Activated CD8-positive, alpha-beta memory T cell treated with anti-CD3 and anti-CD28 coated beads, Interleukin-2, amount 50 U/mL, for 4 hours (primary cell): ENCODE data around the gene LAMA5.

ENCODE experiments used
- DNase-seq: peaks from one replicate; pipeline ENCODE4 v3.0.0-alpha.2; 2020

The LAMA5 gene

DNA sequence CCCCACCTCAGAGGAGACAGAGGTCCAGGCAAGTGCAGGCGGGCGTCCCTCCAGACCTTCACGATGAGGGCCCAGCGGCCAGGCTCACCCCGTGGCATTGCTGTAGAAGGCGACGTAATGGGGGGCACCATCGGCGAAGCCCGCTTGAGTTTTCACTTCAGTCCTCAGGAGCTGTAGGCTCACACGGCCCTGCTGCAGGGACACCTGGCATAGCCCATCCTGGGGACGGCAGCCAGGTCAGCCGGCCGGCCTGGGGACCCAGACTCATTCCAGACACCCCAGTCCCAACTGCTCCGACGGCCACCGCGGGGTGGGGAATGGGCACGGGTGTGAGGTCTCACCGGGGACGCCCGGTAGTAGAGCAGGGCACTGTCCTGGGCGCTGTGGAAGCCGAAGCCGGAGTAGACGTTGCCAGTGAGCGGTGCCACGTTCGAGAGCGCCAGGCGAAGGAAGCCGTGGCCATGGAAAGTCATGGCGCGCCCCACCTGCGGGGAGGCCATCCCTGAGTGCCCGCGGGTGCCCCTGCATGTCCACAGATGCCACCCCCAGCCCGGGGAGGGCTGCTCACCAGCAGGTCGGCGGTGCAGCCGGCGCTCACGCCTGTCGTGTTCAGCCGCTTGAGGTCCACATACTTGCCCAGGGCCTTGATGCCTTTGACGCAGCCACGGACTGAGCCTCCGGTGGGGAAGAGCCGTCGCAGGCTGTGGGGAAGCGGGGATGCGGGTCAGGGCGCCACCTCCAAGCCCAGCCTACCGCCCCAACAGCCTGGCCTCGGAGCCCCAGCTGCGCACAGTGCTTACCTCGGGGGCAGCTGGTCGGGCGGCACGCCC lies 55.1 kb downstream of the LAMA5 start:
- no peak for DNase-seq

- DNase-seq = no peak
Observed at GRCh38 chr20:62311150-62311549, 56.0 kb downstream of the LAMA5 start.

GRCh38 chr20:62310757-62311121 lies 56.4 kb downstream of the LAMA5 start:
- DNase-seq = no peak

DNA sequence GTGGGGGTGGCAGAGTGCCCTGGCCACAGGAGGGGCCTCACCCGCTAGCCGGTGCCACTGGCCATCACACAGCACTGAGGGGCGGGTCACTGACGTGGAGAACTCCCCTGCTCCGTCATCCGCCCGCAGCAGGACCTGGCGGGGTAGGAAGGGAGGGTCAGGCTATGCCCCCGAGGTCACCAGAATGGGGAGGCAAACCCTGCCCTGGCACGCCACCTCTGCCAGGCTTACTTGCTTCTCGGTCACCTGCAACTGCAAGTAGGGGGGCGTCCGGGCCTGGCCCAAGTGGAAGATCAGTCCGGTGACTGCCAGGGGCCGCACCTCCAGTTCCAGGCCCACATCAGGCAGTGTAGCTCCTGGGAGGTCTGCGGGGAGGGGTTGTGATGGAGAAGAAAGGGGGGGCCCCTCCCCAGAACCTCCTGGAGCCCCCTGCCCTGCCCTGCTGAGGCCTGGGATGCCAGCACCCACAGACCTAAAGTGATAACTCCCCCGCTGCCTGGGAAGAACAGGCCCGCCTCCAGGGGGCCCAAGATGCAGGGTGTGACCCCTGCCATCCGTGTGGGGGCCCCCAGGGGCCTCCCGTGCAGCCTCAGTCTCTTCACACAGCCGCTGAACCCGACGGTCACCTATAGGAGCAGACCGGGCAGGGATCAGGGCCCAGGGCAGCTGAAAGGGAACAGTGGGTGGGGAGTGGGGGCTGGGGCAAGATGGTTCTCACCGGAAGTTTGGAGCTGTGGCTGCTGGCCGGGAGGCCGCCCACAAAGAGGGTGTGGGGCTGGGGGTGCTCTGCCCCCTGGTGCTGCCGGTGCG lies 57.0 kb downstream of the LAMA5 start:
- no peak for DNase-seq

GRCh38 chr20:62309198-62309944 lies 57.7 kb downstream of the LAMA5 start:
- DNase-seq = no peak

- DNase-seq = no peak
Observed at GRCh38 chr20:62308102-62308822, 58.9 kb downstream of the LAMA5 start.

- DNase-seq = no peak
Observed at GRCh38 chr20:62307226-62308101, 59.6 kb downstream of the LAMA5 start.

- no peak for DNase-seq
Observed at GRCh38 chr20:62306414-62307187, 60.5 kb downstream of the LAMA5 start.

DNA sequence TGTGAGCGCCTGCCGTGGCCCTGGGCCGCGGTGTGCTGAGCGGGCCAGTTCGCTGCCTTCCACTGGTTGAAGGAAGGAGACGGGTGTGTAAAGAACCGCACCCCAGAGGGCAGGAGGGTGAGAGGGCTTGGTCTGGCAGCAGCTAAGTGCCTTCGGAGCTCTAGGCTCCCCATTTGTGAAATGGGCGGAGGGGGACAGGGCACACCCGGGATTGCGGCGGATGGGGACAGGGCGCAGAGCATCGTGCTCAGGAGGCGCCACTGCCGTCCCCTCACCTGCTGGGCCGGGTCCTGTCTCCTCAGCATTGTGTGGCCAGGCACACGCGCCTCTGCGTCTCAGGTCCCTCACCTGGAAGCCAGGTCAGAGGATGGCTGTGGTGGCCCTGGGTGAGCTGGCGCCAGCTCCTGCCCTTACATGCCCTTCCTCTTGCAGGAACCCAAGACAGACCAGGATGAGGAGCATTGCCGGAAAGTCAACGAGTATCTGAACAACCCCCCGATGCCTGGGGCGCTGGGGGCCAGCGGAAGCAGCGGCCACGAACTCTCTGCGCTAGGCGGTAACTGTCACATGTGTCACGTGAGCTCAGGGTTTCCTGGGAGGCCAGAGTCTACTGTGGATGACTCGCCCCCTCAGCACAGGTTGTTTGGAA lies 61.2 kb downstream of the LAMA5 start:
- no peak for DNase-seq

GRCh38 chr20:62305149-62305764 lies 61.9 kb downstream of the LAMA5 start:
- DNase-seq = no peak

DNA sequence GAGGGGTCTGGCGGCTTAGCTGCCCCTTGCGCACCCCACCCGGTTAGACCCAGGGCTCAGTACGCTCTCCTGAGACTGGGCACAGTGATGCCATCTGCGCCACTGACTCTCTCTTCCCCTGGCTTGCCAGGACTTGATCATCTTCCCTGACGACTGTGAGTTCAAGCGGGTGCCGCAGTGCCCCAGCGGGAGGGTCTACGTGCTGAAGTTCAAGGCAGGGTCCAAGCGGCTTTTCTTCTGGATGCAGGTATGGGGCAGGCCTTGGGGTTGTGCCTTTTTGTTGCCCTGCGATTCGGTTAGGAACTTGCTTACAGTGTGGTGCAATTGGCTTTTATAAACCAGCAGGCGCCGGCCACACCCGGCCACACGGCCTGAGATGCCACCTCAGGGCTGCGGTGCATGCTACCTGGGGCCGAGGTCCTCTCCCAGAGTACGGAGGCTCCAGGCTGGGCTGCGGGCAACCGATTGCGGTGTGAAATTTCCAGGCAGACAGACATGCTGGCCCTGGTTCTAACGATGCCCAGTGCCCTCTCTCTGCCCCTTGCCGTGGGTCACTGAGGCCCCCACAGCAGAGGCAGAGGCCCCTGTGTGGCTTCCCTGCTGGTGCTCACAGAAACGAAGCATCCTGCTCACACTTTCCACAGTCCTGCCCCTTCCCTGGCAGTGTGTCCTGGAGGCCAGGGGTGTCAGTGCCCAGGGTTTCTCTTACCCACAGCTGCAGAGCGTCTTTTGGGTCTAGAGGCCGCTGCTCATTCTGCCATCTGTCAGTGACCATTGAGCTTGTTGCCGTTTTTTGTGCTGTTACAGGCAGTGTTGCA lies 62.6 kb downstream of the LAMA5 start:
- DNase-seq = no peak

DNA sequence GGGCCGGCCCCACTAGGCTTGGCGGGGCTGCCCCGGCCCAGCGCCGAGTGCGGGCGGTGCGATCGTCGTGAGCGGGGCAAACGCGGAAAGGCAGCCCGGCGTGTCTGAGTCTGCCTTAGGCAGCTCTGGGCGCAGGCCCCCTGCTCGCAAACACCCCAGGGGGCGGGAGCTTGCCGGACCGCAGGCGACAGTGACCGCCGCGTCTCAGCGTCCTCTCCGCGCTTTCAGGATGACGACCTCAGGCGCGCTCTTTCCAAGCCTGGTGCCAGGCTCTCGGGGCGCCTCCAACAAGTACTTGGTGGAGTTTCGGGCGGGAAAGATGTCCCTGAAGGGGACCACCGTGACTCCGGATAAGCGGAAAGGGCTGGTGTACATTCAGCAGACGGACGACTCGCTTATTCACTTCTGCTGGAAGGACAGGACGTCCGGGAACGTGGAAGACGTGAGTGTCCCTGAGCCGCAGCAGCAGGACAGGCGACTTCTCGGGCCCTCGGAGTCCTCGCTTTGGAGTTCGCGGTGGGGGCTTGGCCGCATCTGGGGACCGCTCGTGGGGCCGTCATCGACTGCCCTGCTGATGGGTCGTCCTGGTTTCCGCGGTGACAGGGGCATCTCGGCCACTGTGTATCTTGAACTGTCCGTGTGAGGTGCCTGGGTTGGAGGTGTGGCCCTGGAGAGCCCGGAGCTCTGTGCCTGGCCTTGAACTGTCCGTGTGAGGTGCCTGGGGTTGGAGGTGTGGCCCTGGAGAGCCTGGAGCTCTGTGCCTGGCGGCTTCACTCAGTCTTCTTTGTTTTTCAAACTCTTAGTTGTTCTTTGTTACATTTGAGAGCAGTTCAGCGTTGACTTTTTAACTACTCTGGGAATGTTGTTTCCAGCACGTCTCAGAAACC lies 63.5 kb downstream of the LAMA5 start:
- DNase-seq = no peak

- DNase-seq = no peak
Observed at GRCh38 chr20:62303062-62303339, 64.1 kb downstream of the LAMA5 start.

GRCh38 chr20:62302341-62303061 lies 64.6 kb downstream of the LAMA5 start, which contains the start of gene ADRM1:
Gene ADRM1 (plus strand): TSS chr20:62302997. CDS start chr20:62303569, 572 bp downstream.
- DNase-seq = peak; percentile 97

DNA sequence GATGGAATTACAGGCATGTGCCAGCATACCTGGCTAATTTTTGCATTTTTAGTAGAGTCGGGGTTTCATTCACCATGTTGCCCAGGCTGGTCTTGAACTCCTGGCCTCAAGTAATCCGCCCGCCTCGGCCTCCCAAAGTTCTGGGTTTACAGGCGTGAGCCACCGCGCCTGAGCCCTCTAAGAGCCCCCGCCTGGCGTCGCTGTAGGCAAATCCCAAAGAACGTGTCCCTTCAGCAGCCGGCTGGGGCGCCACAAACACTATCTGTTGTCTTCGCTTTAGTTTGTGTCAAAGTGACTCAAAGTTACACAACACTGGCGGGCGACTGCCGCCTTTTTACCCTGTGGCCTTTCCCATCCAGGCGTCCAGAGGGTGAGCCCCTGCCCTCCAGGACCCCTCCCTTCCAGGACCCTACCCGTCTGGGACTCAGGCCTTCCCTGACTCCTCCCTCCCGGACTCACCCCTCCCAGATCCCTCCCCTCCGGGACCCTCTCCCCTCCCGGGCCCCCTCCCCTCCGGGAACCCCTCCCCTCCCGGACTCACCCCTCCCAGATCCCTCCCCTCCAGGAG lies 65.3 kb downstream of the LAMA5 start:
- DNase-seq = peak; percentile 85

- no peak for DNase-seq
Observed at GRCh38 chr20:62301111-62301668, 65.9 kb downstream of the LAMA5 start.

DNA sequence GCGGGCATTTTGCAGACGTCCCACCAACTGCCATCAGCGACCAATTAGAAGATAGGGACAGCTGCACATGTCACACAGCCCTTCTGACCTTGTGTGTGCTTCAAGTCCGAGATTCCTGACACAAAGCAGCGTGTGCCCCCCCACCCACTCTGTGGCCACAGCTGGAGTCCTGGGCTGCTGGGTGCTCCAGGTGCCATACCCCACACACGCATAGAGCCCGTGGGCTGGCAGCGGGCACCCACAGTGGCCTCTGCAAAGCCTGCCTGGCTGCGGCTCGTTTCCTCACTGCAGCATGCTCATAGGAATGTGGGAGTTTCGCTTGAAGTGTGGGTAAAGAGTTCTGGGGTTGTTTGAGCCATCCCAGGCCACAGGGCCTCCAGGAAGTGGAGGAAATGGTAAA lies 66.8 kb downstream of the LAMA5 start:
- no peak for DNase-seq
